ENCODE results near the gene YTHDF1. TPM values are rescaled to one million over a fixed set of nuclear protein-coding genes. Genes with fewer than 3 reads are reported as not detected.

The YTHDF1 gene
- total and polyA plus RNA-seq, 2 of the 8 experiments (the other 6 are each of a cell fraction or from before 2014, with no cell fraction given): 32.8 to 66.0 TPM

DNA sequence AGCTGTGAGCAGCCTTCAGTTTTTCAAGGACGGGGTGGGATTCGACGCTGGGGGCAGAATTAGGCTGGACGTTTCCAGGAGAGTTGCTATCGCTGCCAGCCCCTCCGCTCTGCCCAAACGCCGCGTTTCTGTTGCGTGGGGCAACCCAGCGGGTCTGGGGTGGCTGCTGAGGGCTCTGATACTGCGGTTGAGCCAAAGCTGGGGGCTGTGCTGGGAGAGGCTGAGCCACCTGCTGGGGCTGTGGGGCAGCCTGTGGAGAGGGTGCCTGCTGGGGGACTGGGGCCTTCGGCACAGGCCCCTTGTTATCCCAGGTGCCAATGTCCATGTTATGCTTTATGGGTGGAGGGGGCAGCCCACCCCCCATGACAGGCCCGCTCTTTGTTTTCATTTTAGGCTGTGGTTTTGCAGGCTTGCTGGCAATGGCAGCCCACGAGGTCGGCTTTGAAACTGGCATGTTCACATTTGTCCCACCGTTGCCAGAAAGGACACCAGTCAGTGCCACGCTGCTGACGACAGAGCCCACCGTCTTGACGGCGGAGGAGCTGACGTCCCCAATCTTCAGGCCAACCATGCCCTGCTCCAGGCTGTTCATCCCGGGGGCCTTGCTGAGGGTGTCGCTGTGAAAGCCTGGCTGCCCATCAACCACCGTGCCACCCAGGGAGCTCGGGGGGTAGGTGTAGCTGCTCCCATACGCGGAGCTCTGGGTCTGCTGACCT lies 13.0 kb downstream of the YTHDF1 start:
- no peak overlapping the region for H3K4me2 ChIP-seq (ENCODE audit: insufficient read depth in 1 of 2, low read depth in 2 of 2, low read length in 2 of 2)
- H3K18ac ChIP-seq (ENCODE audit: extremely low read depth, low read length): no peak overlapping the region
- H3K27ac ChIP-seq (ENCODE audit: low read depth, low read length): no peak overlapping the region
- no peak overlapping the region for H3K56ac ChIP-seq (replicated peaks; ENCODE audit: insufficient read length, low read depth, low read length)
- H3K9me3 ChIP-seq (ENCODE audit: insufficient read depth in 2 of 2, low read depth in 1 of 2, low read length in 1 of 2): no peaks in the 10 kb centered on the region
- no peak overlapping the region for H2AFZ ChIP-seq (ENCODE audit: low read length)
- no peak overlapping the region for H2BK12ac ChIP-seq (ENCODE audit: low read depth, low read length)
- peaks cover 11% of the 10 kb centered on the region for H3K79me1 ChIP-seq (ENCODE audit: low read depth, low read length)
- H4K20me1 ChIP-seq (replicated peaks in 1 of 2; ENCODE audit: control insufficient read depth in 1 of 2, insufficient read depth in 2 of 2, low read length in 2 of 2): peaks cover 34 to 62% of the 10 kb centered on the region in 2 experiments
- no peaks in the 10 kb centered on the region for H3K4me1 ChIP-seq (replicated peaks in 1 of 4; ENCODE audit: control insufficient read depth in 3 of 4, insufficient read depth in 4 of 4, low read length in 3 of 4)
- H3K14ac ChIP-seq (ENCODE audit: insufficient read length): no peak overlapping the region
- DNase-seq (ENCODE audit: low read depth in 1 of 2, low spot score in 2 of 2) (no peak), FAIRE-seq (no peak)
- H2BK15ac ChIP-seq (ENCODE audit: low read length): no peak overlapping the region
- no peak overlapping the region for H3K4ac ChIP-seq (replicated peaks; ENCODE audit: insufficient read length, low read depth, low read length)
- no peaks in the 10 kb centered on the region for H3K27me3 ChIP-seq (replicated peaks in 1 of 4; ENCODE audit: control insufficient read depth in 3 of 4, extremely low read depth in 1 of 4, insufficient read depth in 3 of 4, low read length in 3 of 4)
- H4K91ac ChIP-seq (replicated peaks; ENCODE audit: insufficient read length, low read length): no peak overlapping the region
- 96% methylated on average over 29 of the region's 29 CpGs; no CpG with 5 or more reads in 1 of the 2 experiments for WGBS, 2 experiments (ENCODE audit: extremely low coverage in 1 of 2, insufficient coverage in 1 of 2, insufficient read length in 1 of 2, insufficient replicate concordance in 2 of 2, low coverage in 1 of 2, low lambda C conversion rate in 2 of 2, missing lambda C conversion rate in 1 of 2)
- no peak overlapping the region for H2AK5ac ChIP-seq (ENCODE audit: low read depth, low read length)
- H3K79me2 ChIP-seq (ENCODE audit: control insufficient read depth in 1 of 2, insufficient read depth in 2 of 2, low read length in 2 of 2): peaks cover 23 to 94% of the 10 kb centered on the region in 2 experiments
- H3K4me3 ChIP-seq (ENCODE audit: extremely low read depth in 1 of 4, insufficient read depth in 2 of 4, low read depth in 3 of 4, low read length in 4 of 4): no peak overlapping the region
- ChIA-PET POLR2A (ENCODE audit: partially characterized antibody) (interaction anchor here (1.1 to 1.8 kb wide), 2 partner anchors 8 to 20 kb away, joined by 3 to 5 read pairs; no protein-coding TSS in a partner anchor), CTCF (ENCODE audit: partially characterized antibody) (interaction anchor here (0.9 to 1.6 kb wide), 10 partner anchors 9 to 107 kb away, joined by 3 to 8 read pairs (median 4); no protein-coding TSS in a partner anchor)
- H3K36me3 ChIP-seq (ENCODE audit: control insufficient read depth in 2 of 4, insufficient read depth in 4 of 4, low read length in 3 of 4): peaks cover 22 to 47% (median 41%) of the 10 kb centered on the region in 4 experiments
- no peak overlapping the region for H3K23ac ChIP-seq (ENCODE audit: insufficient read length)
- H3K23me2 ChIP-seq (ENCODE audit: low read depth, low read length): no peaks in the 10 kb centered on the region
- no peak overlapping the region for H2BK5ac ChIP-seq (ENCODE audit: low read depth, low read length)
- H3K9ac ChIP-seq (replicated peaks in 1 of 4; ENCODE audit: extremely low read depth in 1 of 4, low read depth in 3 of 4, low read length in 3 of 4): no peak overlapping the region
- no peak overlapping the region for H2BK20ac ChIP-seq (ENCODE audit: low read length)
- H4K8ac ChIP-seq (ENCODE audit: extremely low read depth, insufficient read depth, low read length): no peak overlapping the region; the same call in 1 of the 2 replicates
- no peak overlapping the region for H4K5ac ChIP-seq (ENCODE audit: insufficient read length, low read depth, low read length)
- H2BK120ac ChIP-seq (replicated peaks; ENCODE audit: low read depth, low read length): no peak overlapping the region
- TF ChIP-seq POLR2AphosphoS5 (IDR thresholded peaks at IDR 0.05; ENCODE audit: low read depth, low read length) (no peak), GTF2F1 (IDR thresholded peaks at IDR 0.05; ENCODE audit: borderline replicate concordance, low read depth, low read length) (no peak), GABPA (IDR thresholded peaks at IDR 0.05; ENCODE audit: borderline replicate concordance, insufficient read depth, low read length) (no peak), SIRT6 (IDR thresholded peaks at IDR 0.05; ENCODE audit: low read length) (no peak), RBBP5 (IDR thresholded peaks at IDR 0.05; ENCODE audit: borderline replicate concordance, low read depth, low read length) (no peak), SIN3A (conservative IDR thresholded peaks at IDR 0.05 in 1 of 2, IDR thresholded peaks at IDR 0.05 in 1 of 2; ENCODE audit: low read depth in 1 of 2, low read length in 2 of 2) (no peak), JUN (IDR thresholded peaks at IDR 0.05; ENCODE audit: low read depth, low read length) (no peak), USF2 (IDR thresholded peaks at IDR 0.05; ENCODE audit: low read length) (no peak), EP300 (IDR thresholded peaks at IDR 0.05; ENCODE audit: borderline replicate concordance in 1 of 2, low read depth in 2 of 2, low read length in 2 of 2) (no peak), CBX5 (IDR thresholded peaks at IDR 0.05; ENCODE audit: low read depth, low read length) (no peak), ZNF274 (IDR thresholded peaks at IDR 0.05; ENCODE audit: borderline replicate concordance, extremely low read depth, low read length) (no peak)

All from H1 (cell line).